ENCODE measurements around the gene ZNF256. TPM values are rescaled to one million over a fixed set of nuclear protein-coding genes. Genes with fewer than 3 reads are reported as not detected.

Gene ZNF256
- total and polyA plus RNA-seq, 2 of the 13 experiments (the other 11 are each of a cell fraction or from before 2014, with no cell fraction given): 3.8 to 6.0 TPM

DNA sequence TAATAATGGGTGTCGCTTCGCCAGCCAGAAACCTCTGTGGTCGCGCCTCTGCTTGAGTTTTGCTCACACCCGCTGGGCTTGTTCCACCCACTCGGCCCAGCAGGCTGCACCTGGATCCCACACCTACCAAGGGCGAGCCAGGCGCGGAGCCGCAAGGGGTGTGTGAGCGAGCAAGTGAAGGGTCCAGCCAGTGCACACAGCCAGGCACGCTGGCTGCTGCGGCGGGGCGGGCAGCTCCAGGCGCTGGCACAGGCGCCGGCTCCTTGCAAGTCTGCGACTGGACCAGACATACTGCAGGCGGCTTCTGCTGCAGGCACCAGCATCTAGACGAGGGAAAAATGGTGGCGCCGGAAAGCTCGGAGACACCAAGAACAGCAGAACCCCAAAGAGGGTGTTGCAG, 1.8 kb upstream of the ZNF256 start (continued):
- TF ChIP-seq, protein P1, sequence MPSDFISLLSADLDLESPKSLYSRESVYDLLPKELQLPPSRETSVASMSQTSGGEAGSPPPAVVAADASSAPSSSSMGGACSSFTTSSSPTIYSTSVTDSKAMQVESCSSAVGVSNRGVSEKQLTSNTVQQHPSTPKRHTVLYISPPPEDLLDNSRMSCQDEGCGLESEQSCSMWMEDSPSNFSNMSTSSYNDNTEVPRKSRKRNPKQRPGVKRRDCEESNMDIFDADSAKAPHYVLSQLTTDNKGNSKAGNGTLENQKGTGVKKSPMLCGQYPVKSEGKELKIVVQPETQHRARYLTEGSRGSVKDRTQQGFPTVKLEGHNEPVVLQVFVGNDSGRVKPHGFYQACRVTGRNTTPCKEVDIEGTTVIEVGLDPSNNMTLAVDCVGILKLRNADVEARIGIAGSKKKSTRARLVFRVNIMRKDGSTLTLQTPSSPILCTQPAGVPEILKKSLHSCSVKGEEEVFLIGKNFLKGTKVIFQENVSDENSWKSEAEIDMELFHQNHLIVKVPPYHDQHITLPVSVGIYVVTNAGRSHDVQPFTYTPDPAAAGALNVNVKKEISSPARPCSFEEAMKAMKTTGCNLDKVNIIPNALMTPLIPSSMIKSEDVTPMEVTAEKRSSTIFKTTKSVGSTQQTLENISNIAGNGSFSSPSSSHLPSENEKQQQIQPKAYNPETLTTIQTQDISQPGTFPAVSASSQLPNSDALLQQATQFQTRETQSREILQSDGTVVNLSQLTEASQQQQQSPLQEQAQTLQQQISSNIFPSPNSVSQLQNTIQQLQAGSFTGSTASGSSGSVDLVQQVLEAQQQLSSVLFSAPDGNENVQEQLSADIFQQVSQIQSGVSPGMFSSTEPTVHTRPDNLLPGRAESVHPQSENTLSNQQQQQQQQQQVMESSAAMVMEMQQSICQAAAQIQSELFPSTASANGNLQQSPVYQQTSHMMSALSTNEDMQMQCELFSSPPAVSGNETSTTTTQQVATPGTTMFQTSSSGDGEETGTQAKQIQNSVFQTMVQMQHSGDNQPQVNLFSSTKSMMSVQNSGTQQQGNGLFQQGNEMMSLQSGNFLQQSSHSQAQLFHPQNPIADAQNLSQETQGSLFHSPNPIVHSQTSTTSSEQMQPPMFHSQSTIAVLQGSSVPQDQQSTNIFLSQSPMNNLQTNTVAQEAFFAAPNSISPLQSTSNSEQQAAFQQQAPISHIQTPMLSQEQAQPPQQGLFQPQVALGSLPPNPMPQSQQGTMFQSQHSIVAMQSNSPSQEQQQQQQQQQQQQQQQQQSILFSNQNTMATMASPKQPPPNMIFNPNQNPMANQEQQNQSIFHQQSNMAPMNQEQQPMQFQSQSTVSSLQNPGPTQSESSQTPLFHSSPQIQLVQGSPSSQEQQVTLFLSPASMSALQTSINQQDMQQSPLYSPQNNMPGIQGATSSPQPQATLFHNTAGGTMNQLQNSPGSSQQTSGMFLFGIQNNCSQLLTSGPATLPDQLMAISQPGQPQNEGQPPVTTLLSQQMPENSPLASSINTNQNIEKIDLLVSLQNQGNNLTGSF (CRISPR knock-in tag; IDR thresholded peaks at IDR 0.05): no peak
- TF ChIP-seq PITX1 (CRISPR knock-in tag; IDR thresholded peaks at IDR 0.05): no peak
- TF ChIP-seq POLR2AphosphoS5 (IDR thresholded peaks at IDR 0.05; ENCODE audit: low read depth, low read length): no peak

DNA sequence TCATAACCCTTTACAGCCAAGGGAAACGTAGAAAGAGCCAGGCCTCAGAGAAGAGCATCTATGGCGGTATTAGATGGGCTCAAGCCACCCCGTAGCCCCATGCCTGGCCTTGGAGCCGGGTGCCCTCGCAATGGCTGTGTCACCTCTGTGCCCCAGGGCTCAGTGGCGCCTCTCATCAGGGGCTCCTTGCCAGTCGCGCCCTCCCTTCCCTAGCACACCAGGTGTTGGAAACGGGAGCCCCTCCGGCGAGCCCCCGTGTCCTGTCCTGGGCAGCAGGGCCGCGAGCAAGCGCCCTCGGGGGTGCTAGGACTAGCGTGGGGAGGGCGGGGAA, 453 bp downstream of the ZNF256 start:
- ChIA-PET CTCF (ENCODE audit: low intra/inter-chr PET ratio, low total read pairs) (interaction anchor here (1.3 kb wide), 1 partner anchor 208 kb away, joined by 7 read pairs; no protein-coding TSS in a partner anchor), POLR2A (interaction anchor here (0.8 kb wide), 1 partner anchor 200 kb away, joined by 3 read pairs; the partner anchor contains the start of gene ZNF776)
- peaks cover 15% of the 10 kb centered on the region for H3K4me1 ChIP-seq (ENCODE audit: insufficient read depth, low read length)
- H3K27ac ChIP-seq (ENCODE audit: extremely low read length, insufficient read depth, low read length): peak overlapping the region; percentile 60
- DNase-seq (ENCODE audit: low spot score) (no peak), FAIRE-seq (no peak), ATAC-seq (peak; percentile 29)
- BruUV-seq (replicated peaks): no TSS peak
- H4K20me1 ChIP-seq (ENCODE audit: insufficient read depth, low read length): no peaks in the 10 kb centered on the region
- peaks cover 33% of the 10 kb centered on the region for H3K9me3 ChIP-seq (ENCODE audit: low read length)
- H3K4me2 ChIP-seq (ENCODE audit: low read depth, low read length): peak overlapping the region; percentile 90
- peak overlapping the region; percentile 84 for H3K9ac ChIP-seq (ENCODE audit: insufficient read depth, low read depth, low read length)
- no peaks in the 10 kb centered on the region; a peak in 1 of 5 replicates for H3K27me3 ChIP-seq (ENCODE audit: control insufficient read depth in 1 of 2, insufficient read depth in 2 of 2, low read length in 2 of 2)
- in situ Hi-C loops (cut with HindIII; ENCODE audit: extremely low pct_ligation_motif_present, low pct_unique_long_range_greater_than_20kb): no loop called here
- 0% methylated on average over 6 of the region's 18 CpGs for WGBS (ENCODE audit: low lambda C conversion rate)
- H3K36me3 ChIP-seq (replicated peaks in 1 of 2; ENCODE audit: control insufficient read depth in 1 of 2, insufficient read depth in 2 of 2, low read length in 2 of 2): peaks cover 7 to 19% of the 10 kb centered on the region in 2 experiments; a peak in 4 of 5 replicates
- no peak overlapping the region for H2AFZ ChIP-seq (ENCODE audit: low read length)
- peak overlapping the region; percentile 76 to 90 (median 88) for H3K4me3 ChIP-seq (replicated peaks in 1 of 3; ENCODE audit: insufficient read depth in 1 of 3, low read depth in 2 of 3, low read length in 3 of 3)
- intact Hi-C loops (cut with micrococcal nuclease; ENCODE audit: unreplicated experiment): loop anchor here (1.0 kb wide), 2 partner anchors 55 to 207 kb away; partner anchors contain the start of gene ZNF606
- peaks cover 21% of the 10 kb centered on the region for H3K79me2 ChIP-seq (ENCODE audit: insufficient read depth, low read length)
- TF ChIP-seq RFX5 (IDR thresholded peaks at IDR 0.05; ENCODE audit: low read depth, low read length): no peak
- TF ChIP-seq SNAI1 (CRISPR knock-in tag; IDR thresholded peaks at IDR 0.05; ENCODE audit: borderline replicate concordance): no peak
- TF ChIP-seq, protein P2, sequence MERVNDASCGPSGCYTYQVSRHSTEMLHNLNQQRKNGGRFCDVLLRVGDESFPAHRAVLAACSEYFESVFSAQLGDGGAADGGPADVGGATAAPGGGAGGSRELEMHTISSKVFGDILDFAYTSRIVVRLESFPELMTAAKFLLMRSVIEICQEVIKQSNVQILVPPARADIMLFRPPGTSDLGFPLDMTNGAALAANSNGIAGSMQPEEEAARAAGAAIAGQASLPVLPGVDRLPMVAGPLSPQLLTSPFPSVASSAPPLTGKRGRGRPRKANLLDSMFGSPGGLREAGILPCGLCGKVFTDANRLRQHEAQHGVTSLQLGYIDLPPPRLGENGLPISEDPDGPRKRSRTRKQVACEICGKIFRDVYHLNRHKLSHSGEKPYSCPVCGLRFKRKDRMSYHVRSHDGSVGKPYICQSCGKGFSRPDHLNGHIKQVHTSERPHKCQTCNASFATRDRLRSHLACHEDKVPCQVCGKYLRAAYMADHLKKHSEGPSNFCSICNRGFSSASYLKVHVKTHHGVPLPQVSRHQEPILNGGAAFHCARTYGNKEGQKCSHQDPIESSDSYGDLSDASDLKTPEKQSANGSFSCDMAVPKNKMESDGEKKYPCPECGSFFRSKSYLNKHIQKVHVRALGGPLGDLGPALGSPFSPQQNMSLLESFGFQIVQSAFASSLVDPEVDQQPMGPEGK (CRISPR knock-in tag; IDR thresholded peaks at IDR 0.05): no peak
- TF ChIP-seq RXRB (CRISPR knock-in tag; IDR thresholded peaks at IDR 0.05; ENCODE audit: borderline replicate concordance): no peak
- TF ChIP-seq, protein P3, sequence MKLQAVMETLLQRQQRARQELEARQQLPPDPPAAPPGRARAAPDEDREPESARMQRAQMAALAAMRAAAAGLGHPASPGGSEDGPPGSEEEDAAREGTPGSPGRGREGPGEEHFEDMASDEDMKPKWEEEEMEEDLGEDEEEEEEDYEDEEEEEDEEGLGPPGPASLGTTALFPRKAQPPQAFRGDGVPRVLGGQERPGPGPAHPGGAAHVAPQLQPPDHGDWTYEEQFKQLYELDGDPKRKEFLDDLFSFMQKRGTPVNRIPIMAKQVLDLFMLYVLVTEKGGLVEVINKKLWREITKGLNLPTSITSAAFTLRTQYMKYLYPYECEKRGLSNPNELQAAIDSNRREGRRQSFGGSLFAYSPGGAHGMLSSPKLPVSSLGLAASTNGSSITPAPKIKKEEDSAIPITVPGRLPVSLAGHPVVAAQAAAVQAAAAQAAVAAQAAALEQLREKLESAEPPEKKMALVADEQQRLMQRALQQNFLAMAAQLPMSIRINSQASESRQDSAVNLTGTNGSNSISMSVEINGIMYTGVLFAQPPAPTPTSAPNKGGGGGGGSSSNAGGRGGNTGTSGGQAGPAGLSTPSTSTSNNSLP (IDR thresholded peaks at IDR 0.05; ENCODE audit: low read depth, low read length): no peak
- TF ChIP-seq HMGA1 (CRISPR knock-in tag; conservative IDR thresholded peaks at IDR 0.05): no peak
- TF ChIP-seq ZSCAN21 (CRISPR knock-in tag; IDR thresholded peaks at IDR 0.05; ENCODE audit: borderline replicate concordance): no peak
- no peak for TF ChIP-seq MTA1 (CRISPR knock-in tag; IDR thresholded peaks at IDR 0.05; ENCODE audit: borderline replicate concordance)
- TF ChIP-seq ZSCAN25 (CRISPR knock-in tag; IDR thresholded peaks at IDR 0.05): no peak
- TF ChIP-seq ZNF549 (CRISPR knock-in tag; IDR thresholded peaks at IDR 0.05): no peak
- TF ChIP-seq, protein P4, sequence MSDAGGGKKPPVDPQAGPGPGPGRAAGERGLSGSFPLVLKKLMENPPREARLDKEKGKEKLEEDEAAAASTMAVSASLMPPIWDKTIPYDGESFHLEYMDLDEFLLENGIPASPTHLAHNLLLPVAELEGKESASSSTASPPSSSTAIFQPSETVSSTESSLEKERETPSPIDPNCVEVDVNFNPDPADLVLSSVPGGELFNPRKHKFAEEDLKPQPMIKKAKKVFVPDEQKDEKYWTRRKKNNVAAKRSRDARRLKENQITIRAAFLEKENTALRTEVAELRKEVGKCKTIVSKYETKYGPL (CRISPR knock-in tag; IDR thresholded peaks at IDR 0.05): no peak

Data from HepG2 (cell line).